ENCODE results near the gene CEP89.
"Not testable (repeated sequence)": the region's sequence is repeated elsewhere in the genome, so short reads cannot be mapped to it uniquely, and the experiment has no call there.

Gene CEP89

GRCh38 chr19:32868206-32868950 is 103.4 kb downstream of the CEP89 start:
- no peak for DNase-seq

DNA sequence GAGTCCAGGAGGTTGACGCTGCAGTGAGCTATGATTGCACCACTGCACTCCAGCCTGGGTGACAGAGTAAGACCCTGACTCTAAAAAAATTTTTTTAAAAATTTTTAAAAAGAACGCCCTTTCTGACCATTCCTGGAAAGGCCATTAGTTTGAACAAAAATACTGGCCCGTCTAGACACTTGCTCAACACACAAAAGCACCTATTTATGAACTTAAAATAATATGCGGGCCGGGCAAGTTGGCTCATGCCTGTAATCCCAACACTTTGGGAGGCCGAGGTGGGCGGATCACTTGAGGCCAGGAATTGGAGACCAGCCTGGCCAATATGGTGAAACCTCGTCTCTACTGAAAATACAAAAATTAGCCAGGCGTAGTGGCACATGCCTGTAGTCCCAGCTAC is 104.3 kb downstream of the CEP89 start:
- not testable (repeated sequence) for DNase-seq

DNA sequence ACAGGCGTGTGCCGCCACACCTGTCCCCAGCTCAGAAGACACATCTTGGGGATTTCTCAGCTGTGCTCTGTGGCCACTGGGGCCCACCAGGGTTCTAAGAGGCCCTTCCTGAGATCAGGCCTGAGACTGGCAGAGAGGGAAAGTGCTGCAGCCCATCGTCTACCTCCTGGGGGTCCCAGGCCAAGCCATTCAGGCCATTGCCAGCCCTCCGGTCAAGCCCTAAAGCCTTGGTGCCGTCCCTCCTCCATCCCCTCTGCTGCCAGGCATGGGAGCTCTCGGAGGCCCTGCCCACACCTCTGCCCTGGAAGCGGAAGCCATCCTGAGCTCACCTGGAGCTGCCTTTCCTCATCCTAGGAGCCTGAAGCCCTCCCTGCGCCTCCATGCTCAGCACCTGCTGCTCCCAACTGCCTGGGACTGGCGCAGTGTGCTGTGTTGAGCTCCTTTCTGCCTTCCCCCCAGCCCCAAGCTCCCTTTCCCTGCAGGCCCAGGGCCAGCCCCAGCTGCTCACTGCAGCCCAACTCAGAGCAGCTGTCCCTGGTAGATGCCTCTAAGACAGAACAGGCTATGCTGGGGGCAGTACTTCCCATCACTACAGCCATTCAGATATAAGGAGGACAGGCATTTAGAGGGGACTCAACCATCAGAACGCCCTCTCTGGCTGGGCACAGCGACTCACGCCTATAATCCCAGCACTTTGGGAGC is 105.0 kb downstream of the CEP89 start:
- DNase-seq, result no peak

DNA sequence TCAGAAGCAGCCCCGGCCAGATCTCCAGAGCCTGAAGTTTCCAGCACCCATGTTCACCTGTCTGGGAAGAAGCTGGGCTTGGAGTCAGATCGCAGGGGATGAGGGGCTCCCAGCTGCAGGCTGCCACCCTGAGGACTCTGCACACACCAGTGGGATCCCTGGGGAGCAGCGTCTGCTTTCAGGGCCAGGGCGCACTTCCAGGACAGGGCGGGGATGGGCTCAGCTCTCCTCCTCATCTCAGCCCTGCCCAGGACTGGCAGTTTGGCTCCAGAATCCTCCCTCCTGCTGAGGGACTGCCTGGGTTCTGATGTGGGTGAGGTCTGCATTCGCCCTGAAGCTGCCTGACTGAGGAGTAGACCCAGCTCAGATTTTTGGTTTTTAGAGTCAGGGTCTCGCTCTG is 105.7 kb downstream of the CEP89 start:
- no peak for DNase-seq

GRCh38 chr19:32865326-32865725 is 106.4 kb downstream of the CEP89 start:
- no peak for DNase-seq

DNA sequence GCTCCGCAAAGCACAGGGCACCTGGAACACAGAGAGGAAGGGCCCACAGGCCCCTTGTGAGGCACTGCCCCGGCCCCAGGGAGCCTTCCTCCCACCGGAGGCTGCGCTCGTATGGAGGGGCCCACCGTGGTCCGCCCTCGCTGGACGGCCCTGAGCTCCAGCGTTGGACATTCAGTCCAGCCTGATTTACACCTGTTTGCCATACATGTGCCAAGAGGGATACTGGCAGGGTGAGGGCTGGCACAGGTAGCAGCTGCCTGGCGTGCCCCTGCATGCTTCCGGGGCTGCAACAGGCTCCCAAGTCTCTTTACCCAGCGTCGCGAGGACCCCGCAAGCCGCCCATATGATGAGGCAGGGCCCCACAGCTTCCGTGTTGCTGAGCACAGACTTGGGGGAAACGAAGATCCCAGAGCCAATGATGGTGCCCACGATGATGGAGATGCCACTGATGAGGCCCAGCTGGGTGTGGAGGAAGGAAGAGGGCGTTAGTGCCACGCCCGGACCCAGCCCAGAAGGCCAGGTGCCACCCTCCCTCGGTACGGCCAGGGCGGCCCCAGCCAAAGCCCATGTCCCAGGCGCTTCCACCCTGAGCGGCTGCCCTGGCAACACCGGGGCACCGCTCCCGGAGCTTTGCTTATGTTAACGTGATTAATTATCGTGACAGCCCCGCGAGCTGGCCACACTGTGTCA is 107.3 kb downstream of the CEP89 start:
- DNase-seq, result no peak

- DNase-seq, result no peak
Observed at GRCh38 chr19:32863841-32864240, 107.9 kb downstream of the CEP89 start.

DNA sequence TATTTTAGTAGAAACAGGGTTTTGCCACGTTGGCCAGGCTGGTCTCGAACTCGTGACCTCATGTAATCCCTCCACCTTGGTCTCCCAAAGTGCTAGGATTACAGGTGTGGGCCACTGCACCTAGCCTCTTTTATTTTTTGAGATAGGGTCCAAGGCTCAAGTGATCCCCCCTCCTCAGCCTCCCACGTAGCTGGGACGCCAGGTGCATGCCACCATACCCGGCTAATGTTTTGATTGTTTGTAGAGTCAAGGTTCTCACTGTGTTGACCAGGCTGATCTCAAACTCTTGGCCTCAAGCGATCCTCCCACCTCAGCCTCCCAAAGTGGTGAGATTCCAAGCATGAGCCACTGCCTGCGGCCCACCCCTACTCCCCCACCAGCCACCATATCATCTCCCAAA is 108.5 kb downstream of the CEP89 start:
- DNase-seq, result no peak

GRCh38 chr19:32862741-32863140 is 109.0 kb downstream of the CEP89 start:
- DNase-seq, result no peak

DNA sequence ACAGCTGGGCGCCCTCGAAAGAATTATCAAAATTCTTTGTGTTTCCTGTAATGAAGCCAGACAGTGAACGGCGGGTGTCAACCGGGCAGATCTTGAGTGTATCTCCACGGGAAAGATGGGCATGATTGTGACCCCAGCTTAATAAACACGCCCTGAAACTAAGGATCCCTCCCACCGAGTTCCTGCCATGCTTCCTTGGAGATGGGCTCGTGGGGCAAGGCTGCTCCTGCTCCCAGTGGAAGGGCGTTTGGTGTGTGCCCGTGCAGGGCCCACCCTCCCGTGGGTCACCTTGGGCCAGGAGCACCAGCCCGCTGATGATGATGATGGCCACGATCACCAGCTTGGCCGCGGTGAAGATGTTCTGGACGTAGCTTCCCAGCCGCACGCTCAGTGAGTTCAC is 109.6 kb downstream of the CEP89 start:
- DNase-seq, result no peak

- no peak for DNase-seq
Observed at GRCh38 chr19:32861596-32861995, 110.2 kb downstream of the CEP89 start.

DNA sequence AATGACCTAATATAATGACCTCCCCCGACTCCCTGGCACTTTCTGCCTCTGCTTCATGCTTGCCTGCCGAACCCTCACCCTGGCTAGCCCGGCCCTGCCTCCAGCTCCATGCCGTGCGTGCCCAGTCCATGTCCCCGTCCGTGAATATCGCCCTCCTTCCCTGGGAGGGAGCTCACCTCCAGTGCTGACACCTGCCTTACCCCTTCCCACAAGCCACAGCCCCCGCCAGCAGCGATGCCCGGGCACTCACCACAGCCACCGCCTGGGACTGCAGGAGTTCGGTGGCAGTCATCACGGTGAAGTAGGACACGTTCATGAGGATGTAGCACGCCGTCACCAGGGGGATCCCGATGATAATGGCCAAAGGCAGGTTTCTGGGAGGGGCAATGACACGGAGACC is 112.2 kb downstream of the CEP89 start:
- no peak for DNase-seq

- DNase-seq, result no peak
Observed at GRCh38 chr19:32858559-32858958, 113.2 kb downstream of the CEP89 start.

- DNase-seq, result no peak
Observed at GRCh38 chr19:32858155-32858554, 113.6 kb downstream of the CEP89 start.

DNA sequence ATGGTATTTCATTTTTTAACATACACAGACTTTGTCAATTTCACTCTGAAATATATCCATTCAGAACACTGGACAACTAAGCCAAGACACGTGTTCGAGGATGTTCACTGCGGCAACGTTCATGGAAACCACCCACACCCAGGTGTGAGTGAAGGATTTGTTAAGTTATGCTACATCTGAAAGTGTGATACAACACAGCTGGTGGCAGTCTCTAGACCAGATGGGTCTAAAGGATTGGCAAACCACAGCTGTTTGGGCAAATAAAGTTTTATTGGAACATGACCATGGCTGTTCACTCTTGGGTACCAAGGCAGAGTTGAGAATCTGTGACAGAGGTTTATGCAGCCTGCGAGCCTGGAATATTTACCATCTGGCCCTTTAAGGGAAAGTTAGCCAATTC is 114.2 kb downstream of the CEP89 start:
- DNase-seq, result no peak

GRCh38 chr19:32856818-32857217 is 114.9 kb downstream of the CEP89 start:
- DNase-seq, result not testable (repeated sequence)

- DNase-seq, result no peak
Observed at GRCh38 chr19:32852216-32852615, 119.5 kb downstream of the CEP89 start.

DNA sequence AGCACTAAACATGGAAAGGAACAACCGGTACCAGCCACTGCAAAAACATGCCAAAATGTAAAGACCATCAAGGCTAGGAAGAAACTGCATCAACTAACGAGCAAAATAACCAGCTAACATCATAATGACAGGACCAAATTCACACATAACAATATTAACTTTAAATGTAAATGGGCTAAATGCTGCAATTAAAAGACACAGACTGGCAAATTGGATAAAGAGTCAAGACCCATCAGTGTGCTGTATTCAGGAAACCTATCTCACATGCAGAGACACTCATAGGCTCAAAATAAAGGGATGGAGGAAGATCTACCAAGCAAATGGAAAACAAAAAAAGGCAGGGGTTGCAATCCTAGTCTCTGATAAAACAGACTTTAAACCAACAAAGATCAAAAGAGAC is 123.7 kb downstream of the CEP89 start:
- not testable (repeated sequence) for DNase-seq

- DNase-seq, result no peak
Observed at GRCh38 chr19:32843716-32844245, 128.0 kb downstream of the CEP89 start.

DNA sequence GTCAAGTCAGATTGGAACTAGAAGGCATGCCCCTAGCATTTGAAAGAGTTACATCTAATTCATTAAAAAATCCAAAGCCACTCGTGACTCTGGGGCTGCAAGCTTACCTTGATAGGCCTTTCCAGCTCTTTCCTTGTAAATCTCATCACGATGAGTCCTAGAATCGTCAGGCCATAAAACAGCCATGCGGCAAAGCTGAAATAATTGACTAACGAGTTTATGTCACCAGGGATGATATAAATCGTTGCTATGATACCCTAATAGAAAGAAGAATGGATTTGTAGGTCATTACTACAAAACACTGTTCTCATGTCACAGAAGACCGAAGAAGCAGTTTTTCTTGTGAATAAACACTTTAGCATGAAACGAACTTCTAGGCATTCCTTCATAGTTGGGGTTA is 129.7 kb downstream of the CEP89 start:
- no peak for DNase-seq

DNA sequence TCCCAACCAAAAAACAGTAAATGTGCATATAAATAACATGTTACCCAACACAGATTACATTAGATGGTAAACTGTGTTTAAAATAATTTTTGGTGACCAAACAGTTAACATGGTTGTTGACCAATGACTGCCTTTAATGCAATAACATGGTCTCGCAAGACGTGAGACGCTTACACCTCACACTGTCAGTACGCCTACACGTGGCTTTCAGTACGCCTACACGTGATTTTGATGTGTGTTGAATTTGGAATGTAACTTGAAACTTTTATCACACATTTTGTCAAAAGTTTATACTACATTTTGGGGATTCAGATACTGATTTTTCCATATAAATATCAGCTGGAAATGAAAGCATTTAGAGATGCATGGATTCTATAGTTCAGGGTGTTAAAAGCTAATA is 134.2 kb downstream of the CEP89 start:
- no peak for DNase-seq

DNA sequence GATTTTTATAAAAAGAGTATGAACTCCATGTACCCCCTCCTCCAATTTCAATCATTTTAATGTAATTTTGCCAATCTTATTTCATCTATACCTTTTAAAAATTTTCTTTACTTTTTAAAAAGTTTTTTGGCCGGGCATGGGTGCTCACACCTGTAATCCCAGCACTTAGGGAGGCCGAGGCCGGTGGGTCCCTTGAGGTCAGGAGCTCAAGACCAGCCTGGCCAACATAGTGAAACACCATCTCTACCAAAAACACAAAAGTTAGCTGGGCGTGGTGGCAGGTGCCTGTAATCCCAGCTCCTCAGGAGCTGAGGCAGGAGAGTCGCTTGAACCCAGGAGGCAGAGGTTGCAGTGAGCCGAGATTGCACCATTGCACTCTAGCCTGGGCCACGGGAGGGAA is 138.4 kb downstream of the CEP89 start:
- not testable (repeated sequence) for DNase-seq

- not testable (repeated sequence) for DNase-seq
Observed at GRCh38 chr19:32832825-32833224, 138.9 kb downstream of the CEP89 start.

DNA sequence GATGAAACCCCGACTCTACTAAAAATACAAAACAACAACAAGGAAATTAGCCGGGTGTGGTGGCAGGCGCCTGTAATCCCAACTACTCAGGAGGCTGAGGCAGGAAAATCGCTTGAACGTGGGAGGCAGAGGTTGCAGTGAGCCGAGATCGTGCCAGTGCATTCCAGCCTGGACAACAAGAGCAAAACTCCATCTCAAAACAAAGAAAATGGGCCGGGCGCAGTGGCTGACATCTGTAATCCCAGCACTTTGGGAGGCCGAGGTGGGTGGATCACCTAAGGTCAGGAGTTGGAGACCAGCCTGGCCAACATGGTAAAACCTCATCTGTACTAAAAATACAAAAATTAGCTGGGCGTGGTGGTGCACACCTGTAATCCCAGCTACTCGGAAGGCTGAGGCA is 139.7 kb downstream of the CEP89 start:
- not testable (repeated sequence) for DNase-seq
